SK-N-SH (cell line): ENCODE results near the gene UST. TPM values are rescaled to one million over a fixed set of nuclear protein-coding genes. Genes with fewer than 3 reads are reported as not detected.

Experiments
- CTCF ChIA-PET: fragments of 300-600, 350-600 bp; formaldehyde crosslinking; extraction: SDS; loops from one replicate; lab custom pipeline; 2021; lab: Yijun Ruan, JAX
- POLR2A ChIA-PET: fragments of 350-600 bp; sonication (Branson Sonifier 250); formaldehyde crosslinking; extraction: SDS; loops from one replicate; lab custom pipeline; 2020; ENCODE audit warnings: antibody characterized with exemption, inconsistent platforms; lab: Yijun Ruan, JAX
- DNase-seq: peaks from one replicate; pipeline ENCODE4 v3.0.0; 2012
- H2AFZ ChIP-seq: fragments of 200-600 bp; sonication (generic); 2 replicates; pipeline ENCODE4 v1.8.1; 2016; ENCODE audit warnings: antibody characterized with exemption, mild to moderate bottlenecking, low read depth
- H3F3A ChIP-seq: fragments of 200-600 bp; sonication (generic); replicated peaks from 2 replicates; pipeline ENCODE3; 2016; ENCODE audit warnings: antibody characterized with exemption, mild to moderate bottlenecking; ENCODE audit not compliant: insufficient read depth
- H3K27ac ChIP-seq, 2 experiments: fragments of 200-500 bp in 1 of 2; fragments of 200-600 bp in 1 of 2; sonication (Bioruptor generic) in 1 of 2; sonication (generic), shearing (Covaris generic) in 1 of 2; 2 replicates each; pipeline versions ENCODE4 v1.5.1 to v1.6.1; 2014 to 2016; ENCODE audit warnings: low read depth in 2 of 2, inconsistent platforms in 1 of 2, low read length in 1 of 2, mild to moderate bottlenecking in 1 of 2, mixed read lengths in 1 of 2
- H3K27me3 ChIP-seq: fragments of 200-600 bp; sonication (generic), shearing (Covaris generic); 2 replicates; pipeline ENCODE4 v1.6.1; 2016; ENCODE audit warnings: mixed run types; ENCODE audit not compliant: insufficient read depth
- H3K36me3 ChIP-seq, 2 experiments: fragments of 200-500 bp in 1 of 2; fragments of 200-600 bp in 1 of 2; sonication (Bioruptor generic) in 1 of 2; sonication (generic) in 1 of 2; replicated peaks in 1 of 2; 2 replicates each; pipeline versions ENCODE3 to v1.5.1; 2014 to 2016; ENCODE audit warnings: low read length in 1 of 2, mild to moderate bottlenecking in 1 of 2; ENCODE audit not compliant: insufficient read depth in 2 of 2, control insufficient read depth in 1 of 2
- H3K4me1 ChIP-seq, 2 experiments: fragments of 200-500 bp in 1 of 2; fragments of 200-600 bp in 1 of 2; sonication (Bioruptor generic) in 1 of 2; sonication (generic), shearing (Covaris generic) in 1 of 2; 2 replicates each; pipeline versions ENCODE4 v1.5.1 to v1.6.1; 2014 to 2016; ENCODE audit warnings: low read depth in 1 of 2, low read length in 1 of 2, mixed run types in 1 of 2; ENCODE audit not compliant: insufficient read depth in 2 of 2, control insufficient read depth in 1 of 2
- H3K4me2 ChIP-seq: fragments of 200-600 bp; sonication (generic), shearing (Covaris generic); 2 replicates; pipeline ENCODE4 v1.6.1; 2017; ENCODE audit warnings: mixed run types
- H3K4me3 ChIP-seq, 2 experiments: fragments of 200-500 bp in 1 of 2; fragments of 200-600 bp in 1 of 2; sonication (Bioruptor generic) in 1 of 2; sonication (generic), shearing (Covaris generic) in 1 of 2; 2 replicates each; pipeline versions ENCODE4 v1.5.1 to v1.8.1; 2014 to 2016; ENCODE audit warnings: low read depth in 2 of 2, inconsistent platforms in 1 of 2, low read length in 1 of 2, mild to moderate bottlenecking in 1 of 2, mixed read lengths in 1 of 2, moderate library complexity in 1 of 2
- H3K79me2 ChIP-seq: fragments of 200-600 bp; sonication (generic); 2 replicates; pipeline ENCODE4 v1.8.1; 2017; ENCODE audit warnings: mild to moderate bottlenecking; ENCODE audit not compliant: insufficient read depth
- H3K9ac ChIP-seq: fragments of 200-600 bp; sonication (generic); 2 replicates; pipeline ENCODE4 v1.6.1; 2017; ENCODE audit warnings: mixed run types
- H3K9me2 ChIP-seq: fragments of 200-600 bp; sonication (generic); 2 replicates; pipeline ENCODE4 v1.6.1; 2017; ENCODE audit warnings: mixed run types
- H3K9me3 ChIP-seq: fragments of 200-600 bp; sonication (generic); 2 replicates; pipeline ENCODE4 v1.6.1; 2017; ENCODE audit warnings: mixed run types, mild to moderate bottlenecking, moderate library complexity
- H4K20me1 ChIP-seq: fragments of 200-600 bp; sonication (generic); 2 replicates; pipeline ENCODE4 v1.6.1; 2017; ENCODE audit warnings: mild to moderate bottlenecking, mixed run types; ENCODE audit not compliant: insufficient read depth
- CHD2 ChIP-seq: fragments of 150-350 bp; IDR thresholded peaks from 2 replicates; pipeline ENCODE4 v1.6.1; 2018; ENCODE audit warnings: low read length; ENCODE audit not compliant: partially characterized antibody
- EZH2phosphoT487 ChIP-seq: fragments of 200-600 bp; sonication (generic); IDR thresholded peaks from 2 replicates; pipeline ENCODE4 v1.6.1; 2017; ENCODE audit warnings: low read depth, mixed run types, mild to moderate bottlenecking, antibody characterized with exemption, moderate library complexity, borderline replicate concordance
- GATA2 ChIP-seq: sonication (generic); formaldehyde crosslinking; IDR thresholded peaks from 2 replicates; pipeline ENCODE4 v1.5.0; 2020; ENCODE audit warnings: mild to moderate bottlenecking, missing genetic modification reagents
- NFIC ChIP-seq: IDR thresholded peaks from 2 replicates; pipeline ENCODE4 v1.4.0; 2012; ENCODE audit warnings: borderline replicate concordance
- SMC3 ChIP-seq: IDR thresholded peaks from 2 replicates; pipeline ENCODE4 v1.6.1; 2012; ENCODE audit warnings: low read depth, low read length, improper control_type of control experiment
- TEAD4 ChIP-seq: IDR thresholded peaks from 2 replicates; pipeline ENCODE4 v1.4.0; 2012; ENCODE audit warnings: mild to moderate bottlenecking, borderline replicate concordance; ENCODE audit not compliant: insufficient read depth
- WGBS: methylation state at CpG from one replicate; pipeline ENCODE4 v1.1.6; 2017; ENCODE audit warnings: low lambda C conversion rate; 5-methylcytosine and 5-hydroxymethylcytosine counted together
- polyA plus RNA-seq, 3 experiments: library from polyadenylated mRNA; depleted of rRNA; stranded (reverse); fragments of >200 nt; gene quantifications; 2 replicates each; pipeline ENCODE4 v1.2.3, GENCODE V29; 2012
- TF ChIP-seq, protein P1 (sequence below): fragments of 150-350 bp; IDR thresholded peaks from 2 replicates; pipeline ENCODE4 v1.6.1; 2016; ENCODE audit warnings: mild to moderate bottlenecking, low read depth, low read length
- TF ChIP-seq, protein P2 (sequence below): IDR thresholded peaks from 2 replicates; pipeline ENCODE4 v1.4.0; 2012; ENCODE audit warnings: low read depth, borderline replicate concordance

Gene UST
- polyA plus RNA-seq, 1 of the 3 experiments (the other 2 are of a cell fraction) = 1.7 TPM

DNA sequence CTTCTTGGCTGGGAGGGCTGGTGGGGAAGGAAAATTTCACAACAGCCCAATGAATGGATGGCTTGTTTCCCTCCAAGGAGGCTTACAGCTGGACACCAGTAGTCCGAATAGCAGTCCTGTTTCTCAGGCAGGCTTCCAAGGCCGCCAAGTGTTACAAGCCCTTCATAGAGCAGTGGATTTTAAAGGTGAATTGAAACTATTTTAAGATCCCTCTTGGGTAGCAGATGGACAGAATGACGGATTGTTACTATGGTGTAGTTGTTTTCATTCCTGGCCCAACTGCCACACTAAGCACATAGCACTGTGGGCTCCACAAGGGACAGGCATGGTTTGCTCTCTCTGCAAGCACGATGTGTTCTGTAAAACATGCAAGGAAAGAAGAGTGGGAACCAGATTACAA, 367.3 kb downstream of the UST start (continued):
- TF ChIP-seq SMC3 (no peak), NFIC (no peak), EZH2phosphoT487 (no peak)
- TF ChIP-seq, protein P1, sequence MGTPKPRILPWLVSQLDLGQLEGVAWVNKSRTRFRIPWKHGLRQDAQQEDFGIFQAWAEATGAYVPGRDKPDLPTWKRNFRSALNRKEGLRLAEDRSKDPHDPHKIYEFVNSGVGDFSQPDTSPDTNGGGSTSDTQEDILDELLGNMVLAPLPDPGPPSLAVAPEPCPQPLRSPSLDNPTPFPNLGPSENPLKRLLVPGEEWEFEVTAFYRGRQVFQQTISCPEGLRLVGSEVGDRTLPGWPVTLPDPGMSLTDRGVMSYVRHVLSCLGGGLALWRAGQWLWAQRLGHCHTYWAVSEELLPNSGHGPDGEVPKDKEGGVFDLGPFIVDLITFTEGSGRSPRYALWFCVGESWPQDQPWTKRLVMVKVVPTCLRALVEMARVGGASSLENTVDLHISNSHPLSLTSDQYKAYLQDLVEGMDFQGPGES = no peak
- TF ChIP-seq, protein P2, sequence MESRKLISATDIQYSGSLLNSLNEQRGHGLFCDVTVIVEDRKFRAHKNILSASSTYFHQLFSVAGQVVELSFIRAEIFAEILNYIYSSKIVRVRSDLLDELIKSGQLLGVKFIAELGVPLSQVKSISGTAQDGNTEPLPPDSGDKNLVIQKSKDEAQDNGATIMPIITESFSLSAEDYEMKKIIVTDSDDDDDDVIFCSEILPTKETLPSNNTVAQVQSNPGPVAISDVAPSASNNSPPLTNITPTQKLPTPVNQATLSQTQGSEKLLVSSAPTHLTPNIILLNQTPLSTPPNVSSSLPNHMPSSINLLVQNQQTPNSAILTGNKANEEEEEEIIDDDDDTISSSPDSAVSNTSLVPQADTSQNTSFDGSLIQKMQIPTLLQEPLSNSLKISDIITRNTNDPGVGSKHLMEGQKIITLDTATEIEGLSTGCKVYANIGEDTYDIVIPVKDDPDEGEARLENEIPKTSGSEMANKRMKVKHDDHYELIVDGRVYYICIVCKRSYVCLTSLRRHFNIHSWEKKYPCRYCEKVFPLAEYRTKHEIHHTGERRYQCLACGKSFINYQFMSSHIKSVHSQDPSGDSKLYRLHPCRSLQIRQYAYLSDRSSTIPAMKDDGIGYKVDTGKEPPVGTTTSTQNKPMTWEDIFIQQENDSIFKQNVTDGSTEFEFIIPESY = no peak

DNA sequence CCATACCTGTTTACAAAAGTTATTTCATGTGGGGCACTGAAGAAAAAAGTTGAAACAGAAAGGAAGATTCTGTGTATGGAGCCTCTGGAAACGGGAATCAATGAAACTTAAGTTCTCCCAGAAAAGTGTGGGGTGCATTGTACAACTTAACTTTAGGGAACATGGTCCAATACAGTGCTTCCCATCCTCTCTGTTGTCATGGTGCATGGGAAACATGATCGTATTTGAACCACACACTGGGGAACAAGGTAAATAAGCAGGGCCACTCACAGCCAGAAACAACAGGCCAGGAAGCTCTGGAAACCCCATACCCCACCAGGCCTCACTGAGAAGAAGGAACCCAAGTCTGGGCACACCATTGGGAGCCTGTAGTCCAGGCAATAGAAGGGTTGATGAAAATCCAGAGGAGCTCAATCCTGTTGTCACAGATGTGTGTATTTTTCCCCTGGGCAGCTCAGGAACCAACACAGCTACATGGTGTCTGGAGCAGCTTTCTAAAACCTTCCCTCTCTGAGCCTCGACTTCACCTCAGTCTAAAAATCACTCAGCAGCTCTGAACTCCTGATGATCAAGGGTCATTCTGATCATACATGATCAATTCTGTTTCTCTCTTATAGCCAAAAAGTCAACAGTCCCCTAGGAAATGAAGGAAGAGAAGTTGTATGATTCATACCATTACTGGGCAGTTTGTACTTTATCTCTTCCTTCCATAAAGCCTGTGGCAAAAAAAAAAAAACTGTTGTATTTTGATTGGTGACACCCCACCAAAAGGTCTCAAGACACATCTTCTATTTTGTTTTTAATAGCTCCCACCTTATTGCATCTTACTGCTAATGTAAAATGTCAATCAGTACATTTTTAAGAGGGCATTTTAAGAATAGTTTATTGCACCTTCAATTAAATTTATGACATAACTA, 372.2 kb downstream of the UST start:
- Histone ChIP-seq H3K79me2 (no peaks in the 10 kb centered on the region), H3K9me3 (no peaks in the 10 kb centered on the region), H3K27me3 (no peaks in the 10 kb centered on the region), H3K36me3 (no peaks in the 10 kb centered on the region), H4K20me1 (no peaks in the 10 kb centered on the region), H3K9ac (no peak overlapping the region), H3K4me3 (no peak overlapping the region), H3K4me1 (no peaks in the 10 kb centered on the region), H2AFZ (no peak overlapping the region), H3F3A (no peaks in the 10 kb centered on the region), H3K27ac (no peak overlapping the region), H3K9me2 (no peaks in the 10 kb centered on the region), H3K4me2 (no peak overlapping the region)
- POLR2A ChIA-PET = interaction anchor here (0.6 kb wide), 1 partner anchor 48 kb away, joined by 5 read pairs; no protein-coding TSS in a partner anchor
- no peak for DNase-seq
- no peak for TF ChIP-seq CHD2
- TF ChIP-seq GATA2 (CRISPR knock-in tag) = no peak
- TF ChIP-seq TEAD4 = no peak
- CTCF ChIA-PET = interaction anchor here (0.6 to 0.8 kb wide), 2 partner anchors 313 to 771 kb away, joined by 3 to 4 read pairs; no protein-coding TSS in a partner anchor
- WGBS = 58% methylated on average over 2 of the region's 3 CpGs
